Embryonic facial prominence (tissue), 1 donor: ENCODE data around the gene GTF2A2.

Experiments
- DNase-seq: peaks from one replicate; pipeline ENCODE4 v3.0.0-alpha.2; 2016; ENCODE audit errors: extremely low spot score

The GTF2A2 gene

DNA sequence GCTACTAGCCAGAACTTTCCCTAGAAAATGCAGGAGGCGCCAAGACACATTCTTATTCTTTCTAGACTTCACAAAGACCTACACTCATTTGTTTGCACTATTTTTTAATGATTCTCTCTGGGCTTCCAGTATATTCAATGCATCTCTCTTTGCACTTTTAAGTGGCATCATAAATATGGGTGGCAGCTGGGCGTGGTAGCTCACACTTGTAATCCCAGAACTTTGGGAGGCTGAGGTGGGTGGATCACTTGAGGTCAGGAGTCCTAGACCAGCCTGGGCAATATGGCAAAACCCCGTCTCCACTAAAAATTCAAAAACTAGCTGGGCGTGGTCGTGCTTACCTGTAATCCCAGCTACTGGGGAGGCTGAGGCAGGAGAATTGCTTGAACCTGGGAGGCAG, 51.3 kb downstream of the GTF2A2 start:
- DNase-seq, result no peak

GRCh38 chr15:59598461-59598860, 58.9 kb downstream of the GTF2A2 start:
- DNase-seq, result no peak

- DNase-seq, result no peak
Observed at GRCh38 chr15:59596640-59597039, 60.7 kb downstream of the GTF2A2 start.

- DNase-seq, result no peak
Observed at GRCh38 chr15:59595434-59595915, 61.8 kb downstream of the GTF2A2 start.

GRCh38 chr15:59594991-59595390, 62.3 kb downstream of the GTF2A2 start:
- no peak for DNase-seq

DNA sequence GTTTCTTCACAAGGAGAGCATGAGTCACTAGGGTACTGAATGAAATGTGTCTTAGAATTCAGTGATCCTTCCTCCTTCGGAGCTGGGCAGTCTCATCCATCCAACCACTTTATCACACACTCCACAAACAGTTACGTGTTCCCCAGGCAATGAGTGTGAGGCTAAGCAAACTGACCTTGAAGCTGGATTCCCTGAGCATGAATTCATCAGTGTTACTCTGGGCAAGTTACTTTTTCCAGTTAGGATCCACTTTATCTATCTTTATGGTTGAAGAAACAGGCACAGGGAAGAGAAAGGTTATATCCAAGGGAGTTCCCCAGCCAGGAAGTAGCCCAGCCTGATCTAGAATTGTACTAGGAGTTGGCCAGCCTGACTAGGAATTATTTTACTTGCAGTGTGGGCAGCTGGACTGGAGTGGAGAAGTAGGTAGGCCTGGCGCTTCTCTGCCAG, 62.8 kb downstream of the GTF2A2 start:
- no peak for DNase-seq

DNA sequence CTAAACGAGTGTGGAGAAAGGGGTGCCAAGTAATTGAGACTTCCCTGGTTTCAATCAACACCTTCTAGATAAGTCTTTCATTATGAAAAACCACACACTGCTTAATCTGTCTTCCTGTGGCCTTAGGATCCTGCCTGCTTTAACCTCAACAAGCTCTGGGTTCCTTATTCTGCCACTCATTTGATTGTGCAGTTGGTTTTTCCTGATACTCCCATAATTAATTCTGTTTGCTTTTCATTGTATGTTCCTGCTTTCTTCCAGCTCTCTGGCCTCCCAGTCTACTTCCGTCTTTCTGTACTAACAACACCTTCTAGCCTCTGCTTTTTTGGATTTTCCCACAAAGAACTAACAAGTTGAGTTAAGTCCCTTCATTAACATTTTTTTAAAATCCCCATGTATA, 66.0 kb downstream of the GTF2A2 start:
- no peak for DNase-seq

GRCh38 chr15:59590027-59590426, 67.3 kb downstream of the GTF2A2 start:
- DNase-seq, result no peak
